Measurements from ENCODE around the gene IFI44.

DNA sequence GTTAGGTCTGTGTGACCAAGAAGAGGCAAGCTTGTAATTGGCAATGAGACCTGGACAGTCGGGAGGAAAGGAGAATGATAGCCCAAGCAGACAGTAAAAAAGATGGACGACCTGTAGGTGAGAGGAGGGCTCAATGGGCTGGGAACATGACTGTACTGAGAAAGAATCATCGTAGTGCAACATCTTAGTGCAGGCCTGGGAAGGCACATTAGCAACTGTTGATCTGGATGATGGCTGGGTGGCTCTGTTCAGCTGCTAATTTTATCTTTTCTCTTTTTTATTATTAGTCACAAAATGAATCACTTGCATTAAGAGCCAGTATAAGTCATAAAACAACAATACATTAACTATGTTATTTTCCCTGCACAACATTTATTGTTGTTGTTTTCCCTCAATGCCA, 32.9 kb downstream of the IFI44 start:
- TF ChIP-seq, protein P1, sequence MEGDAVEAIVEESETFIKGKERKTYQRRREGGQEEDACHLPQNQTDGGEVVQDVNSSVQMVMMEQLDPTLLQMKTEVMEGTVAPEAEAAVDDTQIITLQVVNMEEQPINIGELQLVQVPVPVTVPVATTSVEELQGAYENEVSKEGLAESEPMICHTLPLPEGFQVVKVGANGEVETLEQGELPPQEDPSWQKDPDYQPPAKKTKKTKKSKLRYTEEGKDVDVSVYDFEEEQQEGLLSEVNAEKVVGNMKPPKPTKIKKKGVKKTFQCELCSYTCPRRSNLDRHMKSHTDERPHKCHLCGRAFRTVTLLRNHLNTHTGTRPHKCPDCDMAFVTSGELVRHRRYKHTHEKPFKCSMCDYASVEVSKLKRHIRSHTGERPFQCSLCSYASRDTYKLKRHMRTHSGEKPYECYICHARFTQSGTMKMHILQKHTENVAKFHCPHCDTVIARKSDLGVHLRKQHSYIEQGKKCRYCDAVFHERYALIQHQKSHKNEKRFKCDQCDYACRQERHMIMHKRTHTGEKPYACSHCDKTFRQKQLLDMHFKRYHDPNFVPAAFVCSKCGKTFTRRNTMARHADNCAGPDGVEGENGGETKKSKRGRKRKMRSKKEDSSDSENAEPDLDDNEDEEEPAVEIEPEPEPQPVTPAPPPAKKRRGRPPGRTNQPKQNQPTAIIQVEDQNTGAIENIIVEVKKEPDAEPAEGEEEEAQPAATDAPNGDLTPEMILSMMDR (conservative IDR thresholded peaks at IDR 0.05 in 1 of 2, IDR thresholded peaks at IDR 0.05 in 1 of 2; ENCODE audit: low read depth in 1 of 2, low read length in 2 of 2), result no peak
- TF ChIP-seq EZH2 (IDR thresholded peaks at IDR 0.05; ENCODE audit: low read length, missing control alignments), result no peak
